ENCODE measurements around the gene TMEM217.

The TMEM217 gene

GRCh38 chr6:37254881-37255280, 3.1 kb downstream of the TMEM217 start:
- intact Hi-C loops (cut with DNase I) = no loop called here
- DNase-seq = no peak

- no peak for DNase-seq
- intact Hi-C loops (cut with DNase I) = no loop called here
Measured at GRCh38 chr6:37253486-37254007, 4.4 kb downstream of the TMEM217 start.

DNA sequence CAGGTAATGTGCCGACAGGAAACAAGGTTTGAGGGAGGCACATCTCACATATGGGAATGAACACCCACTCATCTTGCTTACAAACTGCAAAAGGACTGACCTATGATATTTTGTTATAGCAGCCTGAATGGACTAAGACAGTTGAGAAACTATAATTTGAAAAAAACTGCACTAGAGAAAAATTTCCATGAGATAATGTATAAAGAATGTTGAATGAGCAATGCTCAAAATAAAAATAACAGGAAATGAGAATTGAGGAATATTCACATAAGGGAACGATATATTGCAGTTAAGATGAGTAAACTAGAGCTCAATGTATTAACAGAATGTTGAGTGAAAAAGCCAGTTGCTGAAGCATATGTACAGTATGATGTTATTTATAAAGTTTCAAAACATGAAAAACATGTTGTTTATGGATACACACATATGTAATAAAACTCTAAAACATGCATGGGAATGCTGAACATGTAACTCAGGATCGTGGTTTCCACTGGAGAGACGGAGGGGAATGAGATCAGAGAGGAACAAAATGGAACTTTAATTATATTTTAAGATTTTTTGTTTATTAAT, 6.6 kb downstream of the TMEM217 start:
- DNase-seq = no peak
- intact Hi-C loops (cut with DNase I) = no loop called here

- intact Hi-C loops (cut with DNase I) = no loop called here
- DNase-seq = peak in 25 of 42 donors; percentile 6 to 68 (median 38)
Measured at GRCh38 chr6:37244430-37245310, 13.3 kb downstream of the TMEM217 start.

DNA sequence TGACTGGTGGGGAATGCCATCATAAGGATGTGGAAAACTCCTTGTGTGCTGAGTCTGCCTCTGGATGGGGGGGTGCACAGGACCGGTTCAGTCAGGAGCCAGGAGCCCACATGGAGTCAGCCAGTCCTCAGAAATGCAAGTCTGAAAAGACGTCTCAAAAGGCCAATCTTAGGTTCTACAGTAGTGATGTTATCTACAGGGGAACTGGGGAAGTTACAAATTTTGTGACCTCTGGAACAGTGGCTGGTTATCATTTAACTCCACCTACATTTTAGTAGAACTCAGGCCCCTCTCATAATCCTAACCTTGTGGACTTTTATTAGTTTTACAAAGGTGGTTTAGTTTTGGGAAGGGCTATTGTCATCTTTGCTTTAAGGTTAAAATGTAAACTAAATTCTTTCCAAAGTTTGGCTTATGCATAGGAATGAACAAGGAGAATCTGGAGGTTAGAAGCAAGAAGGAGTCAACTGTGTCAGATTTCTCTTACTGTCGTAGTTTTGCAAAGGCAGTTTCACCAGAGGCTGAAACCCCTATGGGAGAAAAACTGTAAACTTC, 14.1 kb downstream of the TMEM217 start:
- intact Hi-C loops (cut with DNase I) = no loop called here
- no peak for DNase-seq

GRCh38 chr6:37243131-37243815, 14.7 kb downstream of the TMEM217 start:
- intact Hi-C loops (cut with DNase I) = no loop called here
- DNase-seq = no peak

GRCh38 chr6:37242429-37243052, 15.4 kb downstream of the TMEM217 start:
- DNase-seq = no peak
- intact Hi-C loops (cut with DNase I) = no loop called here

DNA sequence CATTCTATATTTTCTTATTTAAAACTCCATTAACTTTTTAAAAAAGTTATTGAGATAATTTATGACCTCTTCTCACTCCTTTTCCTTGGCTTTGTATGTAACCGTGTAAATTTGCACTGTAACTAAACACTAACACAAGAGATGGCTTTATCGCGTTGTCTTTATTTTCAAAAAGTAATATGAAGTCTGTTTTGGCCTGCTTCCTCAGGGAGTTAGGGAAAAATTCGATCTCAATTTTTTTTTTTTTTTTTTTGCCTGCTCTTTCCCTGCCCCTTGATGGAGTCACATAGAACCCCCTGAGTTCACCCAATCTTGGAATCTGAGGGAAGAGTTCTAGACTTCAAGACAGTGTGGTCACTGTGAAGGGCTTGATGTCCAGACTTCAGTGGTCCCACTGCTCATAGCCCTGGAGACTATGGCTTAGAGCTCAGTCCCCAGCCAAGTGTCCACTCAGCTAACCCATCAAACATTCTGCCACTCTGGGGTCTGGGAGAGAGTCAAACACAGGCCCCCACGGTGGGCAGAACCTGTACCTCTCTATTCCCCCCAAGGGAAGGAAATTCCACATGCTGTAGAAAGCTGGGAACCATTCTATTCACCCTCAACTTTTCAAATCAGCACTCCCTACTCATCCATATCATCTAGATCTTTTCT, 16.0 kb downstream of the TMEM217 start:
- intact Hi-C loops (cut with DNase I) = no loop called here
- DNase-seq = no peak

DNA sequence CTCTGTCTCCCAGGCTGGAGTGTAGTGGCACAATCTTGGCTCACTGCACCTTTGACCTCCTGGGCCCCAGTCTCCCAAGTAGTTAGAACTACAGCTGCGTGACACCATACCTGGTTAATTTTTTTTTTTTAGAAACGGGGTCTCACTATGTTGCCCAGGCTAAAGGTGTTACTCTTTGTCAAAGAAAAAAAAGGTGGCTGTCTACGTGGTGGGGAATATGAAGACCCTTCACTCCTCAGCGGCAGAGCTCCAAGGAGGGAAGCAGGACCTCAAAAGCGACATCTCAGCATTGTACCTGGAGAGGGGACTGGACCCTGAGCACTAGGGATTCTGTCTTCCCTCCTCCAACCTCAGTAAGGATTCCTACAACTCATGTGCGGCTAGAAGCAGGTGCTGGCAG, 16.8 kb downstream of the TMEM217 start:
- intact Hi-C loops (cut with DNase I) = no loop called here
- DNase-seq = no peak

DNA sequence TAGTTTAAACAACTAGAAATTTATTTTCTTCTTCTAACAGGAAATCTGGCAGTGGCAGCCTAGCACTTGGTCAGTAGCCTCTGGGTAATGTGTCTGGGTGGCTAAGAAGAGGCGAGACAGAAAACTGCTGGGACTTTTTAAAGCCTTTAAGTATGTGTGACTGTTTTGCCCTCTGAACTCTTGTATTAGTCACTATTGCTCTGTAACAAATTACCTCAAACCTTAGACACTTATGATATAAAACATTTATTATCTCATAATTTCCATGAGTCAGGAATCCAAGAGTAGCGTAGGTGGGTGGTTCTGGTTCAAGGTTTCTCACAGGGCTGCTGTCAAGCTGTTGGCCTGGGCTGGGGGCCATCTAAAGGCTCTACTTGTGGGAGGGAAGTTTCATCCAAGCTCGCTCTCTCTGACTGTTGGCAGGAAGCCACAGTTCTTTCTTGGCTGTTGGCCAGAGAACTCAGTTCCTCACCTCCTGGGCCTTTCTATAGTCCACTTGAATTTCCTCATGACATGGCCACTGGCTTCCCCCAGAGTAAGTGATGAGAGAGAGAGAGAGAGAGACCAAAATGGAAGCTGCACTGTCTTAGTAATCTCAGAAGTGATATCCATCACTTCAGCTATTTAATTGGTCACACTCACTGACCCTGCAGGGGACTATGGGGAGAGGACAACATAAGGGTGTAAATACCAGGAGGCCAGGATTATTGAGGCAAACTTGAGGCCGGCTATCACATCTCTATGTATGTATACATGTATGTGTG, 17.8 kb downstream of the TMEM217 start:
- intact Hi-C loops (cut with DNase I) = no loop called here
- DNase-seq = peak in 41 of 42 donors; percentile 14 to 81 (median 61)

DNA sequence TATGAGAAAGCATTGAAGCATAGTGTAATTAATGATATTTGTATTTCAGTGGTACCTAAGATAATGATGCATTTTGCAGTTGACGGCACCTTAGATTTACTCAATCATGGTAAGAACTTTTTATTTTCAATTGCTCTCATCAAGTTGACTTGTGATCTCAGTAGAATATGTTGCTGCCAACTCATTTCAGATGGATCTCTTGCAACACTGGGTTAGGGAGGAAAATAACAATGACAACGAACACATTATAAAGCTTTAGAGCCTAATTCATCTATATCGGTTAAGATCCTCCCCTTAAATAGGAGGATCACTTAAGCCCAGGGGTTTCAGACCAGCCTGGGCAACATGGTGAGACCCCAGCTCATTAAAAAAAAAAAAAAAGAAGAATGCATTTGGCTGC, 18.4 kb downstream of the TMEM217 start:
- intact Hi-C loops (cut with DNase I) = no loop called here
- DNase-seq = no peak

DNA sequence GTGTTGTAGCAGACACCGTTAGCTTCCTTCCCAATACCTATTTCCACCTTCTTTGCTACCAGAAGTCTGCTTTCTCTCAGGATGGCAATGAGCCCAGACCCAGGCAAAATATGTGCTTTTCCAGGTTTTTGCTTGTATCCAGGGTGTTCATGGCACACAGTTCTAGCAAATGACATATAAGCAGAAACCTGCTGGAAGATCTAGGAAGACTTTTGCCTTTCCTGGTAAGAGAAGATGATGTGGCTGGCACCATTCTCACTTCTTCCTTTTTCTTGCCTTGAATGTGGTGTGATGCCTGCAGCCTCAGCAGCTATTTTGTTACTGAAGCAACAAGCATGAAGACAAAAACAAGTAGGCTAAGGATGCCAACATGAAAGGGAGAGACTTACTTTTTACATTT, 19.6 kb downstream of the TMEM217 start:
- intact Hi-C loops (cut with DNase I) = no loop called here
- no peak for DNase-seq

- intact Hi-C loops (cut with DNase I) = no loop called here
- DNase-seq = no peak
Measured at GRCh38 chr6:37237789-37238188, 20.2 kb downstream of the TMEM217 start.

GRCh38 chr6:37236921-37237320, 21.0 kb downstream of the TMEM217 start:
- intact Hi-C loops (cut with DNase I) = no loop called here
- no peak for DNase-seq

DNA sequence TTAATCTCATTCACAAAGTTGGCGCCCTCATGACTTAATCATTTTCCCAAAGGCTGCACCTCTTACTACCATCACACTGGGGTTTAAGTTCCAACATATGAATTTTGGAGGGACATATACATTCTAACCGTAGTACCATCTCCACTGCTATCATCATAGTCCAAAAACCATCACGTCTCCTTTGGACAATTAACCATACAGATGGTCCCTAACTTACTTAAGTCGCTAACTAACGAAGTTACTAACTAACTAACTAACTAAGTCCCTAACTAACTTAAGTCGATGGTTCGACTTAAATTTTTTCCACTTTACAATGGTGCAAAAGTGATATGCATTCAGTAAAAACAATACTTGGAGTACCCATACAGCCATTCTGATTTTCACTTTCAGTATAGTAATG, 24.4 kb downstream of the TMEM217 start:
- intact Hi-C loops (cut with DNase I) = no loop called here
- no peak for DNase-seq

GRCh38 chr6:37232430-37233017, 25.4 kb downstream of the TMEM217 start:
- intact Hi-C loops (cut with DNase I) = no loop called here
- DNase-seq = no peak

DNA sequence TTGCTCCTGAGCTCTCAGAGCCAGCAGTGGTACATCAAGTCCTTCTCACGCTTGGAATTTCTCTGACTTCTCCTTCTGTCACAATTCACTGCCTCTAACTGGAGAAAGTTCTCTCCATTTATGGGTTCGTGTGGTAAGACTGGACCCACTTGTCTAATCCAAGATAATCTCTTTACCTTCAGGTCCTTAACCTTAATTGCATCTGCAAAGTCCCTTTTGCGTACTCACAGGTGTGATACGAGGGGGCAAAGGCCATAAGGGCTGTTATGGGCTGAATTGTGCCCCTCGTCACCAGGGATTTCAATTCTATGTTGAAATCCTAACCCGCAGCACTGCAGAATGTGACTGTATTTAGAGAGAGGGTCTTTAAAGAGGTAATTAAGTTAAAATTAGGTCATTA, 27.8 kb downstream of the TMEM217 start:
- no peak for DNase-seq
- intact Hi-C loops (cut with DNase I) = no loop called here
